ENCODE measurements around the gene RTL1.

DNA sequence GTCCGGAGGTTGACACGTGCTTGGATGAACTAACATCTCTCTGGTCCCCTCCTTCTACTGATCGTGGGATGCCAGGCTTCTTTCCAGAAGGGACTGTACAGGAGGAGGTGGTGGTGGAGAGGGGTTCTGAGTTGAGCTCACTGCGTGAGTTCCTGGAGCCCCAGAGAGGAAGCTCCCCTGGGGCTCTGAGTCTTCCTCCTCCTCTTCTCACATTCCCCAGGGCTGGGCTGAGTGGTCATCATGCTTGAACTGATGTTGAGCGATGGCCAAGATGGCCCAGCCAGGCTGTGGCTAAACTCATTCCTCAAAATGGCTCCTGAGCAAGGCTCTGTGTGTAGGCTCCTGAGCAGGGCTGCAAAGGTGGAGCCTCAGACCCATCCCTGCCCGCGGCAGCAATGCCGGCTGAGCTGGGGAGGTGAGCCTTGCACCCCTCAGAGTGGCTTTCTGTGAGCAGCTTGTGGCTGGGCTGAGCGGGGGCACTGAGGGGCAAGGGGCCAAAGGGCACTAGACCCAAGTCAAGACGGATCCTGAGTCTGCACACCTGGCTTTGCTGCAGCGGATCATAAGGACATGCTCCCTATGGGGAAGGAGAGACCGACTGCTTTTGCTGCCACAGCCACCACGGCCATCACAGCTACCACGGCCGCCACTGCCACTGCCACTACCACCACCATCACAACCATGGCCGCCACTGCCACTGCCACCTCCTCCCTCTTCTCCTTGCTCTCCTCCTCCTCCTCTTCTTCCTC lies 42.2 kb downstream of the RTL1 start:
- TF ChIP-seq CTCF (IDR thresholded peaks at IDR 0.05; ENCODE audit: low read depth, low read length) (no peak), EZH2phosphoT487 (IDR thresholded peaks at IDR 0.05; ENCODE audit: low read depth) (no peak)
